ENCODE results near the gene FAT1.

The FAT1 gene

GRCh38 chr4:186749611-186750281 lies 26.1 kb upstream of the FAT1 start:
- DNase-seq, result no peak

GRCh38 chr4:186746581-186746980 lies 22.9 kb upstream of the FAT1 start:
- no peak for DNase-seq

GRCh38 chr4:186743261-186743660 lies 19.6 kb upstream of the FAT1 start:
- no peak for DNase-seq

GRCh38 chr4:186740822-186741221 lies 17.2 kb upstream of the FAT1 start:
- no peak for DNase-seq

GRCh38 chr4:186739802-186740434 lies 16.3 kb upstream of the FAT1 start:
- DNase-seq, result peak; percentile 61

GRCh38 chr4:186739317-186739716 lies 15.7 kb upstream of the FAT1 start:
- no peak for DNase-seq

GRCh38 chr4:186738421-186738820 lies 14.8 kb upstream of the FAT1 start:
- no peak for DNase-seq

- DNase-seq, result no peak
Measured at GRCh38 chr4:186737427-186737826, 13.8 kb upstream of the FAT1 start.

- no peak for DNase-seq
Measured at GRCh38 chr4:186736466-186736865, 12.8 kb upstream of the FAT1 start.

- DNase-seq, result no peak
Measured at GRCh38 chr4:186734251-186734650, 10.6 kb upstream of the FAT1 start.

- no peak for DNase-seq
Measured at GRCh38 chr4:186733778-186734177, 10.1 kb upstream of the FAT1 start.

- no peak for DNase-seq
Measured at GRCh38 chr4:186730621-186731020, 7.0 kb upstream of the FAT1 start.

GRCh38 chr4:186729856-186730255 lies 6.2 kb upstream of the FAT1 start:
- DNase-seq, result no peak

GRCh38 chr4:186728631-186729271 lies 5.1 kb upstream of the FAT1 start:
- no peak for DNase-seq

GRCh38 chr4:186727977-186728519 lies 4.4 kb upstream of the FAT1 start:
- DNase-seq, result no peak

- DNase-seq, result no peak
Measured at GRCh38 chr4:186727169-186727976, 3.7 kb upstream of the FAT1 start.

- peak; percentile 56 for DNase-seq
Measured at GRCh38 chr4:186726426-186727168, 2.9 kb upstream of the FAT1 start.

- DNase-seq, result peak; percentile 25
Measured at GRCh38 chr4:186725469-186726425, 2.1 kb upstream of the FAT1 start.

- DNase-seq, result no peak
Measured at GRCh38 chr4:186724864-186725468, 1.3 kb upstream of the FAT1 start.

GRCh38 chr4:186724058-186724863 lies 605 bp upstream of the FAT1 start:
- no peak for DNase-seq

Measured in NCI-H1105 (cell line).